ENCODE data around the gene SIL1. TPM values are rescaled to one million over a fixed set of nuclear protein-coding genes. Genes with fewer than 3 reads are reported as not detected.

SIL1 gene
- total RNA-seq, 1 donor from 2014 or later: 41.6 TPM

GRCh38 chr5:138955013-138955660 lies 243.0 kb downstream of the SIL1 start:
- Histone ChIP-seq H3K27me3 (ENCODE audit: insufficient read depth, low read length) (no peaks in the 10 kb centered on the region), H2AFZ (ENCODE audit: low read depth, low read length) (no peak overlapping the region), H3K9ac (ENCODE audit: low read length) (no peak overlapping the region), H3K4me2 (ENCODE audit: low read length) (no peak overlapping the region), H4K20me1 (ENCODE audit: insufficient read depth, low read length) (peaks cover 9% of the 10 kb centered on the region), H3K79me2 (ENCODE audit: insufficient read depth, low read length) (no peaks in the 10 kb centered on the region), H3K36me3 (ENCODE audit: insufficient read depth, low read length) (no peaks in the 10 kb centered on the region), H3K4me1 (ENCODE audit: insufficient read depth, low read length) (peaks cover 12% of the 10 kb centered on the region), H3K9me3 (ENCODE audit: insufficient read depth, low read depth, low read length) (no peaks in the 10 kb centered on the region), H3K4me3 (ENCODE audit: insufficient read depth, low read depth, low read length) (no peak overlapping the region), H3K27ac (ENCODE audit: low read depth, low read length) (no peak overlapping the region)
- FAIRE-seq: no peak
- TF ChIP-seq, protein P1, sequence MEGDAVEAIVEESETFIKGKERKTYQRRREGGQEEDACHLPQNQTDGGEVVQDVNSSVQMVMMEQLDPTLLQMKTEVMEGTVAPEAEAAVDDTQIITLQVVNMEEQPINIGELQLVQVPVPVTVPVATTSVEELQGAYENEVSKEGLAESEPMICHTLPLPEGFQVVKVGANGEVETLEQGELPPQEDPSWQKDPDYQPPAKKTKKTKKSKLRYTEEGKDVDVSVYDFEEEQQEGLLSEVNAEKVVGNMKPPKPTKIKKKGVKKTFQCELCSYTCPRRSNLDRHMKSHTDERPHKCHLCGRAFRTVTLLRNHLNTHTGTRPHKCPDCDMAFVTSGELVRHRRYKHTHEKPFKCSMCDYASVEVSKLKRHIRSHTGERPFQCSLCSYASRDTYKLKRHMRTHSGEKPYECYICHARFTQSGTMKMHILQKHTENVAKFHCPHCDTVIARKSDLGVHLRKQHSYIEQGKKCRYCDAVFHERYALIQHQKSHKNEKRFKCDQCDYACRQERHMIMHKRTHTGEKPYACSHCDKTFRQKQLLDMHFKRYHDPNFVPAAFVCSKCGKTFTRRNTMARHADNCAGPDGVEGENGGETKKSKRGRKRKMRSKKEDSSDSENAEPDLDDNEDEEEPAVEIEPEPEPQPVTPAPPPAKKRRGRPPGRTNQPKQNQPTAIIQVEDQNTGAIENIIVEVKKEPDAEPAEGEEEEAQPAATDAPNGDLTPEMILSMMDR (IDR thresholded peaks at IDR 0.05; ENCODE audit: insufficient read depth, low read depth, low read length): no peak
- no peak for TF ChIP-seq EZH2 (IDR thresholded peaks at IDR 0.05; ENCODE audit: insufficient read depth, low read length)
- Mint-ChIP-seq H3K4me3 (ENCODE audit: unreplicated experiment) (peak overlapping the region; percentile 55), H3K27ac (ENCODE audit: unreplicated experiment) (no peak overlapping the region), H3K4me1 (ENCODE audit: low read depth, unreplicated experiment) (peaks cover 33% of the 10 kb centered on the region), H3K27me3 (ENCODE audit: low read depth, unreplicated experiment) (peaks cover 9% of the 10 kb centered on the region), H3K36me3 (ENCODE audit: low read depth, unreplicated experiment) (peaks cover 12% of the 10 kb centered on the region), H3K9me3 (ENCODE audit: unreplicated experiment) (no peaks in the 10 kb centered on the region)
- DNase-seq (ENCODE audit: low read depth): no peak

GRCh38 chr5:138954257-138955012 lies 243.7 kb downstream of the SIL1 start:
- H3K4me1 ChIP-seq (ENCODE audit: insufficient read depth, low read length): peaks cover 12% of the 10 kb centered on the region
- H3K4me3 Mint-ChIP-seq (ENCODE audit: unreplicated experiment): peak overlapping the region; percentile 55
- no peaks in the 10 kb centered on the region for H3K36me3 ChIP-seq (ENCODE audit: insufficient read depth, low read length)
- H3K27ac Mint-ChIP-seq (ENCODE audit: unreplicated experiment): no peak overlapping the region
- peaks cover 33% of the 10 kb centered on the region for H3K4me1 Mint-ChIP-seq (ENCODE audit: low read depth, unreplicated experiment)
- no peak overlapping the region for H3K9ac ChIP-seq (ENCODE audit: low read length)
- peaks cover 13% of the 10 kb centered on the region for H4K20me1 ChIP-seq (ENCODE audit: insufficient read depth, low read length)
- H3K27ac ChIP-seq (ENCODE audit: low read depth, low read length): no peak overlapping the region
- TF ChIP-seq, protein P1 (IDR thresholded peaks at IDR 0.05; ENCODE audit: insufficient read depth, low read depth, low read length): no peak
- no peak for TF ChIP-seq EZH2 (IDR thresholded peaks at IDR 0.05; ENCODE audit: insufficient read depth, low read length)
- H3K27me3 ChIP-seq (ENCODE audit: insufficient read depth, low read length): no peaks in the 10 kb centered on the region
- FAIRE-seq: no peak
- no peak overlapping the region for H3K4me3 ChIP-seq (ENCODE audit: insufficient read depth, low read depth, low read length)
- H3K79me2 ChIP-seq (ENCODE audit: insufficient read depth, low read length): no peaks in the 10 kb centered on the region
- H3K9me3 ChIP-seq (ENCODE audit: insufficient read depth, low read depth, low read length): no peaks in the 10 kb centered on the region
- peaks cover 12% of the 10 kb centered on the region for H3K36me3 Mint-ChIP-seq (ENCODE audit: low read depth, unreplicated experiment)
- H3K9me3 Mint-ChIP-seq (ENCODE audit: unreplicated experiment): no peaks in the 10 kb centered on the region
- peaks cover 11% of the 10 kb centered on the region for H3K27me3 Mint-ChIP-seq (ENCODE audit: low read depth, unreplicated experiment)
- no peak overlapping the region for H2AFZ ChIP-seq (ENCODE audit: low read depth, low read length)
- no peak overlapping the region for H3K4me2 ChIP-seq (ENCODE audit: low read length)
- DNase-seq (ENCODE audit: low read depth): no peak
